Activated CD8-positive, alpha-beta T cell treated with anti-CD3 and anti-CD28 coated beads for 36 hours (primary cell): ENCODE data around the gene USP9Y. TPM values are rescaled to one million over a fixed set of nuclear protein-coding genes. Genes with fewer than 3 reads are reported as not detected.
A peak's percentile ranks its signal among the peaks of the same experiment; 100 is the strongest.

Source experiments
- ATAC-seq: fragments of 200-7000 bp; cut with Tn5 transposase; one replicate; pipeline ENCODE4 v1.10.0; 2021; ENCODE audit warnings: mild to moderate bottlenecking, moderate library complexity
- CTCF ChIA-PET: fragments of 350-600 bp; sonication (Branson Sonifier 250); formaldehyde crosslinking; loops from one replicate; lab custom pipeline; 2021; ENCODE audit warnings: antibody characterized with exemption; lab: Charles Lee
- POLR2A ChIA-PET: fragments of 350-600 bp; sonication (Branson Sonifier 250); formaldehyde crosslinking; loops from one replicate; lab custom pipeline; 2021; ENCODE audit warnings: antibody characterized with exemption; lab: Charles Lee
- DNase-seq: peaks from one replicate; pipeline ENCODE4 v3.0.0-alpha.2; 2020
- H3K27ac Mint-ChIP-seq: one replicate; pipeline ENCODE4 v1.8.0; 2021; ENCODE audit warnings: mild to moderate bottlenecking, mixed read lengths
- H3K27me3 Mint-ChIP-seq: one replicate; pipeline ENCODE4 v1.8.0; 2021; ENCODE audit warnings: mixed read lengths
- H3K36me3 Mint-ChIP-seq: one replicate; pipeline ENCODE4 v1.8.0; 2021; ENCODE audit warnings: low read depth, mixed read lengths
- H3K4me1 Mint-ChIP-seq: one replicate; pipeline ENCODE4 v1.8.0; 2021; ENCODE audit warnings: low read depth, mixed read lengths
- H3K4me3 Mint-ChIP-seq: one replicate; pipeline ENCODE4 v1.8.0; 2021; ENCODE audit warnings: mild to moderate bottlenecking, moderate library complexity, mixed read lengths
- H3K9me3 Mint-ChIP-seq: one replicate; pipeline ENCODE4 v1.8.0; 2021; ENCODE audit warnings: mixed read lengths
- intact Hi-C: fragments of 100-400 bp; cut with micrococcal nuclease; formaldehyde crosslinking; loops from one replicate; pipeline ENCODE4 v1.10.0; 2022
- total RNA-seq, 2 experiments: library from RNA; stranded (reverse); gene quantifications; one replicate each; pipeline ENCODE4 v1.2.3, GENCODE V29; 2021
- TF ChIP-seq, protein P1 (sequence below): fragments of 200-600 bp; IDR thresholded peaks from one replicate; pipeline ENCODE4 v1.8.0; 2022; ENCODE audit warnings: antibody characterized with exemption, mild to moderate bottlenecking

USP9Y gene
- total RNA-seq, 2 experiments from 2014 or later = 14.6 TPM

DNA sequence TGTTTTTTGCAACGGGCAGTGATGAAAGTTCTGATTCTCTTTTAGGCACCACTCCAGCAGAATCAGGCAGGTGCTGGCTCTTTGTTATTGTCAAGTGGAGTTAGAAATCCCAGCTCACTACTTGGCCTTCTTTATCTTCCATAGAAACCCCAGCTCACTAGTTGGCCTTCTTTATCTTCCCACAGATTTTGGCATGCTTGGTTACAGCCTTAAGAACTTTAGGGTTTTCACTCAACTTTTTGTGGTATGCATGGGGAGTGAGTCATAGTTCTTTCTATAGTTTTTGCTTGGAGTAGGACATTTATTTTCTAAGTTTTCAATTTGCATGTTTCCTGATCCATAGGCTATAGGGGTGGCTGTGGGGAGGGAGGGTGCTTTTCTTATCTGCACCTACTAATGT lies 55.0 kb downstream of the USP9Y start:
- Mint-ChIP-seq H3K4me1 (peaks cover 14% of the 10 kb centered on the region), H3K27ac (no peak overlapping the region), H3K36me3 (peaks cover 4% of the 10 kb centered on the region), H3K9me3 (no peaks in the 10 kb centered on the region), H3K4me3 (no peak overlapping the region), H3K27me3 (no peaks in the 10 kb centered on the region)
- DNase-seq (no peak), ATAC-seq (no peak)
- ChIA-PET POLR2A (no interaction called here), CTCF (no interaction called here)
- TF ChIP-seq, protein P1, sequence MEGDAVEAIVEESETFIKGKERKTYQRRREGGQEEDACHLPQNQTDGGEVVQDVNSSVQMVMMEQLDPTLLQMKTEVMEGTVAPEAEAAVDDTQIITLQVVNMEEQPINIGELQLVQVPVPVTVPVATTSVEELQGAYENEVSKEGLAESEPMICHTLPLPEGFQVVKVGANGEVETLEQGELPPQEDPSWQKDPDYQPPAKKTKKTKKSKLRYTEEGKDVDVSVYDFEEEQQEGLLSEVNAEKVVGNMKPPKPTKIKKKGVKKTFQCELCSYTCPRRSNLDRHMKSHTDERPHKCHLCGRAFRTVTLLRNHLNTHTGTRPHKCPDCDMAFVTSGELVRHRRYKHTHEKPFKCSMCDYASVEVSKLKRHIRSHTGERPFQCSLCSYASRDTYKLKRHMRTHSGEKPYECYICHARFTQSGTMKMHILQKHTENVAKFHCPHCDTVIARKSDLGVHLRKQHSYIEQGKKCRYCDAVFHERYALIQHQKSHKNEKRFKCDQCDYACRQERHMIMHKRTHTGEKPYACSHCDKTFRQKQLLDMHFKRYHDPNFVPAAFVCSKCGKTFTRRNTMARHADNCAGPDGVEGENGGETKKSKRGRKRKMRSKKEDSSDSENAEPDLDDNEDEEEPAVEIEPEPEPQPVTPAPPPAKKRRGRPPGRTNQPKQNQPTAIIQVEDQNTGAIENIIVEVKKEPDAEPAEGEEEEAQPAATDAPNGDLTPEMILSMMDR = no peak
- intact Hi-C loops = no loop called here

GRCh38 chrY:12765976-12766375 lies 64.9 kb downstream of the USP9Y start:
- Mint-ChIP-seq H3K27ac (no peak overlapping the region), H3K27me3 (no peaks in the 10 kb centered on the region), H3K4me3 (no peak overlapping the region), H3K36me3 (peaks cover 11% of the 10 kb centered on the region), H3K9me3 (no peaks in the 10 kb centered on the region), H3K4me1 (peaks cover 7% of the 10 kb centered on the region)
- ATAC-seq (no peak), DNase-seq (no peak)
- TF ChIP-seq, protein P1 = no peak
- POLR2A ChIA-PET = no interaction called here
- CTCF ChIA-PET = no interaction called here
- intact Hi-C loops = no loop called here

DNA sequence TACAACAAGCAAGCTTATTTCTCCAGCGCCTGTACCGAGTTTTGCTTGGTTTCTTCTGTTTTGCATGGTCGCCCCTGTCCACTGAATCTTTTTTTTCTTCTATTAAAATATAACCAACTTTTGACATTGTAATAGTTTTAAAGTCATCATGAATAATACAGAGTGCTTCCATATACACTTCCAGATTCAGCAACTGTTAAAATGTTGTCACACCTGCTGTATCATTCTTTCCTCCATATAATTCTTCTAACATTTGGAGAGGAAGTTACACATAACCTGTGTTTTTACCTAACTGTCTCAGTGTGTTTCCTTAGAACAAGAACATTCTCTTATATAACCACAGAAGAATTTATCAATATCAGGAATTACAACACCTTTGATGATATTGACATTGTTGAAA lies 83.5 kb downstream of the USP9Y start:
- TF ChIP-seq, protein P1 = no peak
- H3K9me3 Mint-ChIP-seq = no peaks in the 10 kb centered on the region
- DNase-seq (no peak), ATAC-seq (no peak)
- ChIA-PET POLR2A (no interaction called here), CTCF (interaction anchor here (1.5 kb wide), 1 partner anchor 35 kb away, joined by 3 read pairs; no protein-coding TSS in a partner anchor)
- intact Hi-C loops = no loop called here
- no peak overlapping the region for H3K27ac Mint-ChIP-seq
- no peak overlapping the region for H3K4me3 Mint-ChIP-seq
- H3K27me3 Mint-ChIP-seq = no peaks in the 10 kb centered on the region
- peaks cover 29% of the 10 kb centered on the region for H3K36me3 Mint-ChIP-seq
- peaks cover 2% of the 10 kb centered on the region for H3K4me1 Mint-ChIP-seq

GRCh38 chrY:12793999-12794398 lies 93.0 kb downstream of the USP9Y start:
- ChIA-PET POLR2A (no interaction called here), CTCF (interaction anchor here (1.1 kb wide), 1 partner anchor 11 kb away, joined by 3 read pairs; no protein-coding TSS in a partner anchor)
- intact Hi-C loops = no loop called here
- peaks cover 17% of the 10 kb centered on the region for H3K36me3 Mint-ChIP-seq
- no peak overlapping the region for H3K4me3 Mint-ChIP-seq
- TF ChIP-seq, protein P1 = no peak
- H3K4me1 Mint-ChIP-seq = peaks cover 5% of the 10 kb centered on the region
- ATAC-seq (peak; percentile 24), DNase-seq (no peak)
- no peaks in the 10 kb centered on the region for H3K27me3 Mint-ChIP-seq
- H3K27ac Mint-ChIP-seq = no peak overlapping the region
- H3K9me3 Mint-ChIP-seq = no peaks in the 10 kb centered on the region

- H3K27ac Mint-ChIP-seq = peak overlapping the region; percentile 30
- H3K36me3 Mint-ChIP-seq = peaks cover 4% of the 10 kb centered on the region
- H3K4me1 Mint-ChIP-seq = peaks cover 4% of the 10 kb centered on the region
- POLR2A ChIA-PET = no interaction called here
- intact Hi-C loops = no loop called here
- no peak overlapping the region for H3K4me3 Mint-ChIP-seq
- DNase-seq = no peak
- H3K9me3 Mint-ChIP-seq = no peaks in the 10 kb centered on the region
- CTCF ChIA-PET = no interaction called here
- TF ChIP-seq, protein P1 = no peak
- ATAC-seq = no peak
- H3K27me3 Mint-ChIP-seq = no peaks in the 10 kb centered on the region
Observed at GRCh38 chrY:12808046-12808445, 107.0 kb downstream of the USP9Y start.
